Measurements from ENCODE around the gene PARG.
"Not testable (repeated sequence)": the region's sequence is repeated elsewhere in the genome, so short reads cannot be mapped to it uniquely, and the experiment has no call there.

Gene PARG

DNA sequence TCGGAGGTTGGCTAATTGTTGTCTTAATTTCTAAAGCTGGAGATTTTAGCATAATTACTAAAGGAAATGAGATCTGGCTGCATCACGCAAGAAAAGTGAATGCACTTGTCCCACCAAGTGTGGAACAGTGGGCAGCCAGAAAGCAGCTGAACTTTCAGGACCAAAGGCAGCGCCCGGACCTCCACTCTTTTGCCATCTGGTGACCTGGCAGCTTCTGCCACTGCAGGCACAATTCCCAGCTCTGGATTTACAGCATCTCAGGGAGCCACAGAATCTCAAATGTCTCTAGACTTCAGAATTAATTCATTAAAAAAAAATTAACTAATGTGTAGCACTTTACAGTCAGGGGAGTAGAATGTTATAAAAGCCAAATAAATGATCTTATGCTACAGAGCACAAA is 165.0 kb downstream of the PARG start:
- no peaks in the 10 kb centered on the region for H3K36me3 ChIP-seq (replicated peaks)
- no peak overlapping the region for H3K27ac ChIP-seq
- H3K4me3 ChIP-seq (ENCODE audit: low read depth, low read length), result no peak overlapping the region
- H3K27me3 ChIP-seq (replicated peaks), result no peaks in the 10 kb centered on the region
- TF ChIP-seq, protein P1, sequence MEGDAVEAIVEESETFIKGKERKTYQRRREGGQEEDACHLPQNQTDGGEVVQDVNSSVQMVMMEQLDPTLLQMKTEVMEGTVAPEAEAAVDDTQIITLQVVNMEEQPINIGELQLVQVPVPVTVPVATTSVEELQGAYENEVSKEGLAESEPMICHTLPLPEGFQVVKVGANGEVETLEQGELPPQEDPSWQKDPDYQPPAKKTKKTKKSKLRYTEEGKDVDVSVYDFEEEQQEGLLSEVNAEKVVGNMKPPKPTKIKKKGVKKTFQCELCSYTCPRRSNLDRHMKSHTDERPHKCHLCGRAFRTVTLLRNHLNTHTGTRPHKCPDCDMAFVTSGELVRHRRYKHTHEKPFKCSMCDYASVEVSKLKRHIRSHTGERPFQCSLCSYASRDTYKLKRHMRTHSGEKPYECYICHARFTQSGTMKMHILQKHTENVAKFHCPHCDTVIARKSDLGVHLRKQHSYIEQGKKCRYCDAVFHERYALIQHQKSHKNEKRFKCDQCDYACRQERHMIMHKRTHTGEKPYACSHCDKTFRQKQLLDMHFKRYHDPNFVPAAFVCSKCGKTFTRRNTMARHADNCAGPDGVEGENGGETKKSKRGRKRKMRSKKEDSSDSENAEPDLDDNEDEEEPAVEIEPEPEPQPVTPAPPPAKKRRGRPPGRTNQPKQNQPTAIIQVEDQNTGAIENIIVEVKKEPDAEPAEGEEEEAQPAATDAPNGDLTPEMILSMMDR (IDR thresholded peaks at IDR 0.05; ENCODE audit: low read depth, low read length, missing control alignments), result no peak
- DNase-seq, result no peak
- in situ Hi-C loops (cut with HindIII; ENCODE audit: low pct_ligation_motif_present, low sequenced_read_pairs), result no loop called here

DNA sequence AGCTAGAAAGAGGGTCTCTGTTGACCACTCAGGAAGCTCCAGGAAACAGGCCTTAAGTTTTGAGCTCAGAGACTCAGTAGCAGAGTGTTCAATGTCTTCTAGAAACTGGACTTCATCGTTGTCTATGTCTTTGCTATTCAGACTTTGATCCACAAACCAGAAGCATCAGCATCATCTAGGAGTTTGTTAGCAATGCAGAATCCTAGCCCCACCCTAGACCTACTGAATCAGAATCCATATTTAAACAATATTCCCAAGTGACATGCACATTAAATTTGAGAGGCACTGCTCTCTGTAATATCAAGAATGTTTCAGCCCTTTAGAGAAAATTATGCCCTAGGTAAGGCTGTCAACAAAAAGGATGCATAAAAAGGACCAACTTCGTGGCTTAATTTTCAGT is 166.8 kb downstream of the PARG start:
- H3K27me3 ChIP-seq (replicated peaks), result peaks cover 12% of the 10 kb centered on the region
- TF ChIP-seq, protein P1 (IDR thresholded peaks at IDR 0.05; ENCODE audit: low read depth, low read length, missing control alignments), result no peak
- in situ Hi-C loops (cut with HindIII; ENCODE audit: low pct_ligation_motif_present, low sequenced_read_pairs), result no loop called here
- DNase-seq, result no peak
- H3K4me3 ChIP-seq (ENCODE audit: low read depth, low read length), result no peak overlapping the region
- H3K27ac ChIP-seq, result no peak overlapping the region
- H3K36me3 ChIP-seq (replicated peaks), result no peaks in the 10 kb centered on the region

DNA sequence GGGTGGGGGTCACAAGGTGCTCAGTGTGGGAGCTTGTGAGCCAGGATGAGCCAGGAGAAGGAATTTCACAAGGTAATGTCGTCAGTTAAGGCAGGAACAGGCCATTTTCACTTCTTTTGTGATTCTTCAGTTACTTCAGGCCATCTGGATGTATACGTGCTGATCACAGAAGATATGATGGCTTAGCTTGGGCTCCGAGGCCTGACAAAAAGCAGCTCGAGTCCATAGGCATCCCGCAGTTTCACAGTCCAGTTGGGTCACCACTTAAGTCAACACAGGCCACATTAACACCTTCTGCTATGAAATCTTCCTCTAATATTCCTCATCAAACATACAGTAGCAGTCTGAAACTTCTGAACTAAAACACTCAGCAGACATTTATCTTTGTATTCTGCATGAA is 168.9 kb downstream of the PARG start:
- H3K4me3 ChIP-seq (ENCODE audit: low read depth, low read length); H3K36me3 ChIP-seq (replicated peaks); in situ Hi-C loops (cut with HindIII; ENCODE audit: low pct_ligation_motif_present, low sequenced_read_pairs); DNase-seq; H3K27ac ChIP-seq: not testable (repeated sequence)
- peaks cover 24% of the 10 kb centered on the region for H3K27me3 ChIP-seq (replicated peaks)

DNA sequence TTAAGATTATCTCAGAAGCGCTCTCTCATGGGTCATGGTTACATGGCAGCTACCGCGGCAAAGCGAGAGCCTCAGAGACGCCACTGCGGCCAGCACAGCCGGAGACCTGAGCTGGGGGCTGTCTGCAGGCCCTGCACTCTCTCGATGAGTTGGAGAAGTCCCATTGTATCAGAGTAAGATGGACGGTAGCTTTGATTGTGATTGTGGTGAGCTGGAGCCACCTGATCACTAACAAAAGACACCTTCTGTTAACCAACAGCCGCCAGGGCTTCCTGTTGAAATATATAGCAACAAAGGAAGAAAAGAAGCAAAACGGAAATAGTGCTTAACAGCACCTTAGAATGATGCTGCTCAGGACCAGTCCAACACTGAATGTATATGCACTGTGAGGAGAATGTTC is 170.8 kb downstream of the PARG start:
- H3K27me3 ChIP-seq (replicated peaks), result peaks cover 34% of the 10 kb centered on the region
- H3K36me3 ChIP-seq (replicated peaks); DNase-seq; H3K4me3 ChIP-seq (ENCODE audit: low read depth, low read length); in situ Hi-C loops (cut with HindIII; ENCODE audit: low pct_ligation_motif_present, low sequenced_read_pairs); H3K27ac ChIP-seq: not testable (repeated sequence)

DNA sequence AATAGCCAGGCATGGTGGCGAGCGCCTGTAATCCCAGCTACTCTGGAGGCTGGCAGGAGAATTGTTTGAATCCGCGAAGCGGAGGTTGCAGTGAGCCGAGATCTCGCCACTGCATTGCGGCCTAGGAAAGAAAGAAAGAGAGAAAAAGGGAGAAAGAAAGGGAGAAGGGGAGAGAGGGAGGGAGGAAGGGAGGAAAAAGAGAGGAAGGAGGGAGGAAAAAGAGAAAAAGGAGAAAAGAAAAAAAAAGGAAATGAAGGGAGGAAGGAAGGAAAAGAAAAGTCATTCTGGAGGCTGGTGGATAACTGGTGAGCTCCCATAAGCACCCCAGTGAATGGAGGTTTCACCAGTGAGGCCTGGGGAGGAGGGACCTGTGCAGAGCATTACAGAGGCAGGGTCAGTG is 172.1 kb downstream of the PARG start:
- DNase-seq, result no peak
- in situ Hi-C loops (cut with HindIII; ENCODE audit: low pct_ligation_motif_present, low sequenced_read_pairs), result no loop called here
- TF ChIP-seq, protein P1 (IDR thresholded peaks at IDR 0.05; ENCODE audit: low read depth, low read length, missing control alignments), result no peak
- H3K4me3 ChIP-seq (ENCODE audit: low read depth, low read length), result no peak overlapping the region
- peaks cover 34% of the 10 kb centered on the region for H3K27me3 ChIP-seq (replicated peaks)
- no peak overlapping the region for H3K27ac ChIP-seq
- H3K36me3 ChIP-seq (replicated peaks), result no peaks in the 10 kb centered on the region

DNA sequence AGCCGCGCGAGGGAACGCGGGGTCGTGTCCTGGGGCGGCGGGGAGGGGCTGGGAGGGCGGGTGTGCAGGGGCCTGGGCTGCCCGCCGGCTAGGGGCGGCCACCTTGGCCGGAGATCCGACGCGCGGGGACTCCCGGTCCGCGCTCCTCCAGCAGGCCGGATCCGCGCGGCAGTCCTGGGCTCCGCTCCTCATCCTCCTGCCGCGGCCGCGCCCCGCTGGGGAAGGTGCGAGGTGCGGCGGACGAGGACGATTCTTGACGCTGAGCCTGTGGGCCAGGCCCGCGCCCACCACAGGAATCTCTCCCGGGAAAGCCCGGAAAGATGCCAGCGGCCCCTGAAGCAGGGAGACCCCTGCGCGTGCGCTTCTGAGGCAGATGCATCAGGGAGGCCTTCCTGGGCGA is 173.1 kb downstream of the PARG start:
- no peak overlapping the region for H3K4me3 ChIP-seq (ENCODE audit: low read depth, low read length)
- TF ChIP-seq, protein P1 (IDR thresholded peaks at IDR 0.05; ENCODE audit: low read depth, low read length, missing control alignments), result no peak
- H3K36me3 ChIP-seq (replicated peaks), result no peaks in the 10 kb centered on the region
- in situ Hi-C loops (cut with HindIII; ENCODE audit: low pct_ligation_motif_present, low sequenced_read_pairs), result no loop called here
- H3K27me3 ChIP-seq (replicated peaks), result peaks cover 34% of the 10 kb centered on the region
- H3K27ac ChIP-seq, result no peak overlapping the region
- DNase-seq, result no peak

DNA sequence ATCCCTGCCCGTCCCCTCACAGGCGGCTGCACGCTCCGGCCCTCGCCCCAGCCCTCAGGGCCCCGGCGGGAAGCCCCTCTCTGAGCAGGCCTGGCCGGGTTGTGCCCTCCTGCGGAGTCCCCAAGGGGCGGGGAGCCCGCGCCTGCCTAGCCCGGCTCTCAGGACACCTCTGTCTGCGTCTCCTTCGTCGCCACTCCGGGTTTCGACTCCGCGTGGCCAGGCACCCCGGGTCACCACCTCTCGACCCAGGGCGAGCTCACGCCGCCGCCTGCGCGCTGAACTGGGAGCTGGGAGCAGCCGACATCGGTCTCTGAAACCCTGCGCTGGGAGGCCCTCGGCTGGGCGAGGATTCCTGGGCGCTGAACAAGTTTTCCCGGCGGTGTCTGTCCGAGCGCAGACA is 173.5 kb downstream of the PARG start:
- Histone ChIP-seq H3K4me3 (ENCODE audit: low read depth, low read length) (no peak overlapping the region), H3K27me3 (replicated peaks) (peaks cover 34% of the 10 kb centered on the region), H3K36me3 (replicated peaks) (no peaks in the 10 kb centered on the region), H3K27ac (no peak overlapping the region)
- DNase-seq, result no peak
- in situ Hi-C loops (cut with HindIII; ENCODE audit: low pct_ligation_motif_present, low sequenced_read_pairs), result no loop called here
- TF ChIP-seq, protein P1 (IDR thresholded peaks at IDR 0.05; ENCODE audit: low read depth, low read length, missing control alignments), result no peak
